Epidermal melanocyte (primary cell): ENCODE measurements around the gene KLF2.

Experiments used
- DNase-seq: peaks from one replicate; pipeline ENCODE4 v3.0.0; 2011; ENCODE audit warnings: low spot score; ENCODE audit not compliant: insufficient read length

Gene KLF2

DNA sequence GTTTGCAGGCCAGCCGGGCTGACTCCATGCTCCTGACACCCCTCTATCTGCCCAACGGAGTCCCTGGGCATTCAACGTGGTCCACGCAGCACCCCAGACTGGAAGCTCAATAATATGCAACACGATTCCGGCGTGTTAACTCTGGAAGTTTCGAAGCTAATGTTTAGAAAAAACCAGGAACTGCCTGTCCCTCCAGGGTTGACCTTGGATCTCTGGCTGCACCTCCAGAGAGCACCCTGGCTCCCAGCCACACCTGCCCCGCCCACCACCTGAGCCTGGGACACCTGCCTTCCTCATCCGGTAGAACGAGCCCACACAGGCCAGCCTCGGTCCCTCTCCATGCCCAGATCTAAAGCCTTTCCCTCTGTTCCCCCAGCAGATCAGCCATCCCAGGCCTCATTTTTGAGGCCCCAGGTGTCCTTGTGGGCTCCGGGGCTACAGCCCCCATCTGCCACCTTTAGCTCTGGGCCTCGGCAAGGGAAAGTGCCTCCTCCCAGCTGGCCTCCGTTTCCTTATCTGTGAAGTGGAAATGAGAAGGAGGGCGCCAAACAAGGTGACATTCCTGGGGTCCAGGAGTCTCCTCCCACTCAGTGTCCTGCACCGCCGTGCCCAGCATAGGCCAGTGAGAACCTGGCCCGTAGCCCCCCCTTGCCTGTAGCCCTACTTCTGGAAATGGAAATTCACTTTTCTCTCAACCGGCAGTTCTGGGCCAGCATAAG lies 38.7 kb downstream of the KLF2 start:
- DNase-seq, result no peak

DNA sequence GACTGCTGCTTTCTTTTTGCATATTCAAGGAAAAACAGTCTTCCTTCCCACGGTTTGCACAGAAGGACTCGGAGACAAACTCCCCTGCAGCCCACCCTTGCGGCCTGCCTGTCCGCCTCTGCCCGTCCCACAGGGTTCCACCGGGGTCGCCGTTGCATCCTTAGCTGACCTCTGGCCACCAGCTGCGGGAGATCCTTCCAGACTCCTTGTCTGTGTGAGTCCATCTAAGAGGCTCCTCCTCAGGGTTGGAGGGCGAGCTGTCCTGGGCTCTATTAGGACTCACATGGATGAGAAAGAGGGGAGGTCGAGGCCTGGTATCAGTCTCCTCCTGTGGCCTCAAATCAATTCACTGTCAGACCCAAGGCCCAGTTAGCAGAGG lies 39.2 kb downstream of the KLF2 start:
- DNase-seq, result no peak

DNA sequence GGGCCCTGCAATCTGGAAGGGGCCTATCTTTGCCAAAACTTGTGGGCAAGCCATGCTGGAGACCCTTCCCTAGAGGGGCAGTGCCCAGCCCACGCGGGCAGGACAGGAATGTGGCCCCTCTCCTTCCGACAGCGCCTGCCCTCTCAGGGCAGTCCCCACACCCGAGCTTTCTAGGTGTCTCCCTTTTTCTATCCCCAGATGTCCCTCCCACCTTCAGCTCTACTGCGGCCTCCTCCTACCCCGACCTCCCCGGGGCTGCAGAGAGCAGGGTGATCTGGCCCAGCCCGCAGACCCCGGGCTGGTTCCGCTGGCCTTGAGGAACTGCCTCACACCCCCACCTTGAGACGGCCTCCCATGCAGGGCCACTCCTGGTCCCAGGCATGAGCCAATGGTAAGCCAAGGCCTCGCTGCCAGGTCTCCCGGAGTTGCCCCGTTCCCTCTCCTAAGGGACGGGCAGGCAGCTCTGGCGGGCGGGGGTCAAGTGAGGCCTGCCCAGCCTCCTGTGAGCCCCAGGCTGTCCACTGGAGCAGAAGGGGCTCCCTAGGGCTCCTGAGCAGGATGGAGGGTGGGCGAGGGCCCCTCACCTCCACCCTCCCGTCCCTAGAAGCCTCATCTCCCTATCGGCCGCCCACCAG lies 39.7 kb downstream of the KLF2 start:
- no peak for DNase-seq

GRCh38 chr19:16365300-16365996 lies 40.8 kb downstream of the KLF2 start:
- no peak for DNase-seq

- no peak for DNase-seq
These were observed 41.4 kb downstream of the KLF2 start for GRCh38 chr19:16366056-16366432.

GRCh38 chr19:16366433-16367260 lies 42.0 kb downstream of the KLF2 start:
- no peak for DNase-seq

DNA sequence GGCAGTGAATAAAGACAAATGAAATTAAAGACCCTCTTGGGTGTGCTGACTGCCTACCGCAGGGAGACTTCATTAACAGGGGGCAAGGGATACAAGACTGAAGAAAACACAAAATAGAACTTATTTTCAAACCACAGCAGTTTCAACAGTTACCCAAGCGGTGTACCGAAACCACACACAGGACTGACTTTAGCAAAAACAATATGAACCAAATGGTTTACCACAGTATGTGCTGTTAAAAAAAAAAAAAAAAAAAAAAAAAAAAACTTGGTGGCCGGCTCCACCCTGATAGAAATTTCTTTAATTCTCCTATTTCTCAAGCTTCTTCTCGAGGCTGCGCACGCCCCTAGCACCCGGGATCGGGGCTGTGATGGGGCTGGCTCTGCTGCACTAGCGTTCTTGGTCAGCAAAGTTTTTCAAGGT lies 42.6 kb downstream of the KLF2 start:
- DNase-seq, result no peak

GRCh38 chr19:16368385-16369305 lies 44.0 kb downstream of the KLF2 start:
- DNase-seq, result no peak

- no peak for DNase-seq
These were observed 44.7 kb downstream of the KLF2 start for GRCh38 chr19:16369306-16369663.

- DNase-seq, result no peak
These were observed 45.3 kb downstream of the KLF2 start for GRCh38 chr19:16369664-16370576.

- DNase-seq, result no peak
These were observed 46.2 kb downstream of the KLF2 start for GRCh38 chr19:16370641-16371391.

DNA sequence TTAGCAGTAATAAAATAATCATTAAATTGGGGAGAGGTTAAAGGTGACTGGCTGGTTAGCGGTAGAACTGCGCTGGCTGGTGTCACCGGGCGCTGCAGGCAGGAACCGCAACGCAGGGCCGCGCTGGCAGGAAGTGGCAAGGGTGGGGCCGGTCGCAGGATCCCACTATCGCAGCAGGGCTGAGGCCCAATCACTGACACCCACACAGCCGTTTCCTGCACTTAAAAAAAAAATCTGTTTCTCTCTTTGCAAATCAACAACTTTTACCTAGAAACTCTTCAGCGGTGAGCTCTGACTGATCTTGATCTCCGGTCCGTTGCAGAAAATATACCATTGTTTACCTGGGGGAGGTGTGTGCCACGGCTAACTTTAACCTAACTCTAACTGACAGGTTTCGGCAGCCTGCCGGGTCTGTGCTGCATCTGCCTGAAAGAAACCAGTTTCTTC lies 46.9 kb downstream of the KLF2 start:
- DNase-seq, result no peak

- DNase-seq, result no peak
These were observed 47.7 kb downstream of the KLF2 start for GRCh38 chr19:16372065-16372915.

DNA sequence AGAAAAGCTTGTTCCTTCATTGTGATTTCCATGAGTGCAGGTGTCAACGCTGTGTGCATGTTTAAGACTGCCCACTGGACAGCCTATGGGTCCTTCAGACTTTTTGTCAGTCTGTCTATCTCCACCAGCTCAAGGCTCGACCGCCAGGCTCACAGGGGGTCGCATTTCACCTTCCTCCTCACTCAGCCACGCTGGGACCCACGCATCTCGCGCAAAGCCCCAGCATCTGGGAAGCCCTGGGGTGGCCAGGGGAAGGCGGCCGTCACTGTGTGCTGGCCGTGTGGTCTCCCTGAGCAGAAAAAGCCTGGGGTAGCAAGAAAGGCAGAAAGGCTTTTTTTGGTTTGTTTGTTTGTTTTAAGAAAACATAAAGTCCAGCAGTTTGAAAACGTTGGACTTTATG lies 48.5 kb downstream of the KLF2 start:
- no peak for DNase-seq

GRCh38 chr19:16373532-16373931 lies 48.9 kb downstream of the KLF2 start:
- no peak for DNase-seq

- no peak for DNase-seq
These were observed 49.4 kb downstream of the KLF2 start for GRCh38 chr19:16373989-16374388.

DNA sequence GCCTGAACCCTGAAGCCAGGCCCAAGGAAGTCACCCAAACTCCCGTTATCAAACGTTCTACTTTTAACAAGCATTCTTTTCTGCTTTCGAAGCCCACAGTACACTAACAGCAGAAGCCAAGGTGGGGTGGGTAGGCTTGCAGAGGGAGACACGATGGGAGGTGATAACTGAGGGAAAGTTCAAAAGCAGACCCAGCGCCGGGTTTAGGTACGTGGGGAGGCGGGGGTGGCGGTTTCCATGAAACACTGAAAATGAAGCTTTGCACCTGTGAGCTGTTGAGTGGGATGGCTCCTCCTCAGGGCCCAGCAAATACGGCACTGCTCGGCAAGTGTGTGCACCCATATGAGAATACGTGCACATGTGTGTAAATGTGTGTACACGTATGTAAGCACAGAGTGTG lies 49.8 kb downstream of the KLF2 start:
- no peak for DNase-seq
